Esophagus (tissue), 2 donors: Measurements from ENCODE around the gene RNF14. TPM values are rescaled to one million over a fixed set of nuclear protein-coding genes. Genes with fewer than 3 reads are reported as not detected.
"Not testable (repeated sequence)": the region's sequence is repeated elsewhere in the genome, so short reads cannot be mapped to it uniquely, and the experiment has no call there.

Experiments used
- H3K27ac ChIP-seq, 2 donors: one replicate each; pipeline ENCODE4 v1.5.1; 2013; ENCODE audit warnings: low read depth in 2 of 2, mild to moderate bottlenecking in 2 of 2, inconsistent platforms in 1 of 2, low read length in 1 of 2, moderate library complexity in 1 of 2
- H3K27me3 ChIP-seq, 2 donors: one replicate each; pipeline ENCODE4 v1.6.1; 2013; ENCODE audit warnings: low read length in 2 of 2, control low read depth in 1 of 2, mild to moderate bottlenecking in 1 of 2; ENCODE audit not compliant: insufficient read depth in 2 of 2, control insufficient read depth in 1 of 2
- H3K36me3 ChIP-seq, 2 donors: one replicate each; pipeline ENCODE4 v1.6.1; 2013; ENCODE audit warnings: low read length in 1 of 2; ENCODE audit not compliant: control insufficient read depth in 2 of 2, insufficient read depth in 2 of 2
- H3K4me1 ChIP-seq, 2 donors: one replicate each; pipeline ENCODE4 v1.6.1; 2013; ENCODE audit warnings: low read length in 1 of 2; ENCODE audit not compliant: control insufficient read depth in 2 of 2, insufficient read depth in 2 of 2
- H3K4me3 ChIP-seq, 2 donors: one replicate each; pipeline ENCODE4 v1.5.1; 2013; ENCODE audit warnings: low read length in 2 of 2, mild to moderate bottlenecking in 2 of 2, low read depth in 1 of 2, moderate library complexity in 1 of 2
- H3K9me3 ChIP-seq, 2 donors: one replicate each; pipeline ENCODE4 v1.6.1; 2013; ENCODE audit warnings: mild to moderate bottlenecking in 2 of 2, low read depth in 1 of 2, low read length in 1 of 2, moderate library complexity in 1 of 2; ENCODE audit not compliant: control insufficient read depth in 2 of 2, insufficient read depth in 1 of 2
- WGBS, 2 donors: extraction: QIAGEN DNeasy Blood & Tissue Kit; methylation state at CpG; one replicate each; pipeline ENCODE4 v1.1.7; 2013; 5-methylcytosine and 5-hydroxymethylcytosine counted together
- polyA plus RNA-seq, 2 donors: library from polyadenylated mRNA; stranded (reverse); fragments of 200-250 nt; gene quantifications; one replicate each; pipeline ENCODE4 v1.2.3, GENCODE V29; 2013
- donor health status: healthy with polysubstance abuse.
- donor health status: Bipolar disorder and iron deficiency.

The RNF14 gene
- polyA plus RNA-seq, 2 donors: 7.9 to 14.8 TPM

DNA sequence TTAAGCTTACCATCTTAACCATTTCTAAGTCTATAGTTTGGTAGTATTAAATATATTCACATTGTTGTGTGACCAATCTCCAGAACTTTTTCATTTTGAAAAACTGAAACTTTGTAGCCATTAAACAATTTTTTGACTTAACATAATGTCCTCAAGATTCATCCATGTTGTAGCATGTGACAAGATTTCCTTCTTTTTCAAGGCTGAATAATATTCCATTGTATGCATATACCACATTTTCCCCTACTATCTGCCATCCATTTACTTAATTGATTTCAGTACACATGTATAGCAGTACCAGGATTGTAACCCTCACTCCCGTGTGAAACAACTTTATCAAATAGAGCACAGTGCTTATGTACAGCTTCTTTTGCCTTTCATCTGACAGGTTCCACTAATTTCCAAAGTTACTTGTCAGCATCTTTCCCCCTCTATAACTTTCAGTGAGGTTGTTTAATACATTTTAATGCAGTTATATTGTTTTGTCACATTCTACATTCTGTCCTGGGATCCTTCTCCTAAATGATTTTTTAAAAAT is 51.3 kb downstream of the RNF14 start:
- no peaks in the 10 kb centered on the region for H3K4me1 ChIP-seq
- WGBS, 2 donors: 77 to 87% methylated on average over 1 of the region's 1 CpG

GRCh38 chr5:142023836-142024235 is 54.9 kb downstream of the RNF14 start:
- H3K36me3 ChIP-seq: no peaks in the 10 kb centered on the region
- H3K4me1 ChIP-seq: no peaks in the 10 kb centered on the region
- H3K4me3 ChIP-seq: no peak overlapping the region
- H3K27ac ChIP-seq: no peak overlapping the region
- H3K9me3 ChIP-seq: no peaks in the 10 kb centered on the region
- 67 to 74% methylated on average over 6 of the region's 6 CpGs for WGBS, 2 donors
- no peaks in the 10 kb centered on the region for H3K27me3 ChIP-seq

More for the DNA sequence above, 51.3 kb downstream of the RNF14 start:
- Histone ChIP-seq H3K27me3 (no peaks in the 10 kb centered on the region), H3K9me3 (peaks cover 0 to 4% of the 10 kb centered on the region in 2 donors), H3K27ac (no peak overlapping the region), H3K36me3 (no peaks in the 10 kb centered on the region), H3K4me3 (no peak overlapping the region)

DNA sequence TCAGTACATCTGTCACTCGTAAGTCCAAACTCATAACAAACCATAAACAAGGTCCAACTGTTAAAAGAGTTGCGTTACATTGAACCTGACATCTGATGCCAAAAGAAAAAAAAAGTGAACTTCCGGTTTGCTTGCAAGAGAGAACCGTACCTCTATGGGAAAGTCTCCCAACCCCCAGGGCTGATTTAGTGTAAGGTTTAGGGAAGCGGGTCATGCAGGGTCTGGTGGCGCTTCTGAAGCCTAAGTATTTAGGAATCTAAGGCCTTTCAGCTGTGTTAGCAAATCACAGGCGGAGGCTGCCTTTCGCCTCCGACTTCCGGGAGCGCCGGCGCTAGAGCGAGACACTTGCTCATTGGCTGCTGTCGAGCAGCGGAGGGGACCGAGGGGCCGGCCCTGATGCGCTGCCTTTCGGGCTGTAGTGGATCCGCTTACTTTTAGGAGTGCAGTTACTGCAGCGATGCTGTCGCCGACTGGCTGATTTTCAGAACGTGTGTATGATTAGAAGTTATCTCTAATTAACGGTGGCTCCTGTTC is 55.9 kb downstream of the RNF14 start:
- Histone ChIP-seq H3K27ac (peak overlapping the region; percentile 86 to 94), H3K9me3 (no peaks in the 10 kb centered on the region), H3K36me3 (no peaks in the 10 kb centered on the region), H3K27me3 (no peaks in the 10 kb centered on the region), H3K4me1 (no peaks in the 10 kb centered on the region), H3K4me3 (peak overlapping the region; percentile 41 to 61)
- WGBS, 2 donors: 1% methylated on average over 26 of the region's 26 CpGs

DNA sequence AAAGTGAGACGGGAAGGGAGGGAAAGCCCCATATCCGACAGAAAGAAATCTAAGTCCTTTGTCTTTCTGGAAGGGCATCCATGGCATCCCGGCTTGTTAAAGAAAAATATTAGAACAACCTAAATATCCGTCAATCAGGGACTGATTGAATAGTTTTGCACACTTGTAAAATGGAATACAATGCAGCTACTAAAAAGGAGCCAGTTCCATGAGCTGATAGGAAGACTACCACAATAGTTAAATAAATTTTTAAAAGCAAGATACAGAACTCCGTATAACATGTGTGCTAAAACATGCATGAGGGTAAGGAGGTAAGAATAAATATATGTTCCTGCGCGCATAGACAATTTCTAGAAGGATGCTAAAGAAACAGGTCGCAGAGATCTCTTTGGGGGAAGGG is 56.7 kb downstream of the RNF14 start:
- Histone ChIP-seq H3K36me3 (no peaks in the 10 kb centered on the region), H3K27me3 (no peaks in the 10 kb centered on the region), H3K4me1 (no peaks in the 10 kb centered on the region), H3K27ac (no peak overlapping the region), H3K4me3 (no peak overlapping the region), H3K9me3 (no peaks in the 10 kb centered on the region)
- 75 to 79% methylated on average over 8 of the region's 8 CpGs for WGBS, 2 donors

GRCh38 chr5:142032150-142032549 is 63.2 kb downstream of the RNF14 start:
- Histone ChIP-seq H3K9me3 (no peaks in the 10 kb centered on the region), H3K4me3 (no peak overlapping the region), H3K4me1 (no peaks in the 10 kb centered on the region), H3K27me3 (no peaks in the 10 kb centered on the region), H3K36me3 (no peaks in the 10 kb centered on the region), H3K27ac (no peak overlapping the region)
- 92 to 96% methylated on average over 2 of the region's 2 CpGs for WGBS, 2 donors

DNA sequence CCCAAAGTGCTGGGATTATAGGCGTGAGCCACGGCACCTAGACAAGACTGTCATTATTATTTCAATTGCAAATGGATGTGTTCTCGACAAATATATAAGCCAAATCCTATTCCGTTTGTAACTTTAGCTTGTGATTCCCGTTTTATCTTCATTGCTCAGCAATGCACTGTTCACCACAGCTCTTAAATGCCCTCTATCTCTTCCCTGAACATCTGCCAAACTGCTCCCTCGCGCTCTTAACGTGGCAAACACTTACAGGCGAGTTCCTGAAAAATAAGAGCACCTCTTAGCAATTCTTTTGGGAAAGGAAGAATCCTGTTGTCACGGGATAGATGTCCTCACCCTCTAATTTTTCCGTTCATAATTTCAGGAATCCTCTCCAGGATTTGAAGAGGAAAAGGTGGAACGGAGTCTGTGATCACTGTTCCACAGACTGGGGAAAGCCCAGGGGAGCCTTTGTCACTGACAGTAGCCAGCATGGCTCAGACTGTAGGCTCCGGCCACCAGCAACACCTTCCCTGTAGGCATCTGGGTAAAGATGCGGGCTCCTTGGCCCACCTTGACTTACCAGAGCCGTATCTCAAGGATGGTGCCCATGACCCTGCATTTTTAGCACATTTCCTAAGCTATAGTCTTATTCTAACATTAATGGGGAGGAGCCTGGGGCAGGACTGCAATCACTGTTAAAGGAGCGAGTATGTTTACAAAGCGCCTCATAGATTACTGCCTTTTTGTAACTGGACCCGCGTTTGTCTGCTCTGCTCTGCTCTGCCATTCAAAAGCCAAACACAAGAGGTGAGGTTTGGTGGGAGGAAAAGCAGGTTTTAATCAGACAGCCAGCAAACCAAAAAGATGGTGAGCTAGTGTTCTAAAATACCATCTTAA is 64.1 kb downstream of the RNF14 start:
- Histone ChIP-seq H3K36me3 (no peaks in the 10 kb centered on the region), H3K27me3 (no peaks in the 10 kb centered on the region), H3K27ac (no peak overlapping the region), H3K4me1 (no peaks in the 10 kb centered on the region), H3K4me3 (no peak overlapping the region), H3K9me3 (no peaks in the 10 kb centered on the region)
- 75% methylated on average over 19 of the region's 19 CpGs for WGBS, 2 donors

DNA sequence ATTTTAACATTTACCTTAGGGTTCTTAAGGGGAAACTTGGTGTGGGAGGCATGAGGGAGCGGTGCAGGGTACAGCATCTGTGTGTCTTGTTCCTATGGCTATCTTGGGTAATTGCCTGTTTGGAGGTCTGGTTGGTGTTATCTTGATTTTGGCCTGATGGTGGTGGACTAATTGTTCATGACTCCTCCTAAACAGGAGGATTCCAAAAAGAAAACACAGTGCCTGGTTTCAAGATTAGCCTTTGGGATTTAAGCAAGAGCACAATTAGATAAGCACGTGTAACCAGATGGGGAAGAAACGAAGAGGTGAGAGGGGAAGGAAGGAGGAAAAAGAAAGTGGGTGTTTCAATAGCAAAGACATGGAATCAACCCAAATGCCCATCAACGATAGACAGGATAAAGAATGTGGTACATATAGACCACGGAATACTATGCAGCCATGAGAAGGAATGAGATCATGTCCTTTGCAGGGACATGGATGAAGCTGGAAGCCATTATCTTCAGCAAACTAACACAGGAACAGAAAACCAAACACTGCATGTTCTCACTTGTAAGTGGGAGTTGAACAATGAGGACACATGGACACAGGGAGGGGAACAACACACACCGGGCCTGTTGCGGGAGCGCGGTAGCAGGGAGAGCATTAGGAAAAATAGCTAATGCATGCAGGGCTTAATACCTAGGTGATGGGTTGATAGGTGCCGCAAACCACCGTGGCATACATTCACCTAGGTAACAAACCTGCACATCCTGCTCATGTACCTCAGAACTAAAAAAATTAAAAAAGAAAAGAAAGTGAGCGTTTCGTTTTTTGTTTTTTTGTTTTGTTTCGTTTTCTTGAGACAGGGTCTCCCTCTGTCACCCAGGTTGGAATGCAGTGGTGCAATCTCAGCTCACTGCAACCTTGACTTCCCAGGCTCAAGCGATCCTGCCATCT is 65.0 kb downstream of the RNF14 start:
- H3K9me3 ChIP-seq, H3K27ac ChIP-seq, H3K27me3 ChIP-seq, H3K4me1 ChIP-seq, H3K36me3 ChIP-seq, H3K4me3 ChIP-seq: not testable (repeated sequence)
- WGBS, 2 donors: 87 to 90% methylated on average over 15 of the region's 15 CpGs

- Histone ChIP-seq H3K36me3 (no peaks in the 10 kb centered on the region), H3K27me3 (no peaks in the 10 kb centered on the region), H3K4me1 (no peaks in the 10 kb centered on the region), H3K9me3 (no peaks in the 10 kb centered on the region), H3K4me3 (no peak overlapping the region), H3K27ac (no peak overlapping the region)
Measured at GRCh38 chr5:142034994-142035393, 66.1 kb downstream of the RNF14 start.

GRCh38 chr5:142036918-142037317 is 68.0 kb downstream of the RNF14 start:
- no peaks in the 10 kb centered on the region for H3K4me1 ChIP-seq
- 91 to 96% methylated on average over 13 of the region's 13 CpGs for WGBS, 2 donors
- no peak overlapping the region for H3K27ac ChIP-seq
- no peaks in the 10 kb centered on the region for H3K36me3 ChIP-seq
- no peak overlapping the region for H3K4me3 ChIP-seq
- H3K9me3 ChIP-seq: no peaks in the 10 kb centered on the region
- no peaks in the 10 kb centered on the region for H3K27me3 ChIP-seq
